Muscle of leg (tissue), 11 donors: ENCODE measurements around the gene CXCR3. TPM values are rescaled to one million over a fixed set of nuclear protein-coding genes. Genes with fewer than 3 reads are reported as not detected.
"Not testable (repeated sequence)": the region's sequence is repeated elsewhere in the genome, so short reads cannot be mapped to it uniquely, and the experiment has no call there.

Experiments used
- DNase-seq: peaks from one replicate; pipeline ENCODE4 v3.0.0; 2013
- H3K27ac ChIP-seq: one replicate; pipeline ENCODE4 v1.5.1; 2013; ENCODE audit warnings: mild to moderate bottlenecking, low read length, control low read depth
- H3K27me3 ChIP-seq: one replicate; pipeline ENCODE4 v1.6.1; 2013; ENCODE audit warnings: low read length; ENCODE audit not compliant: control insufficient read depth, insufficient read depth
- H3K36me3 ChIP-seq: one replicate; pipeline ENCODE4 v1.6.1; 2013; ENCODE audit warnings: low read length; ENCODE audit not compliant: control insufficient read depth, insufficient read depth
- H3K4me1 ChIP-seq: one replicate; pipeline ENCODE4 v1.6.1; 2013; ENCODE audit warnings: low read length; ENCODE audit not compliant: control insufficient read depth, insufficient read depth
- H3K4me3 ChIP-seq: one replicate; pipeline ENCODE4 v1.5.1; 2013; ENCODE audit warnings: low read length, control low read depth
- H3K9me3 ChIP-seq: replicated peaks from 2 replicates; pipeline ENCODE4 v1.6.1; 2013; ENCODE audit warnings: low read depth, low read length; ENCODE audit not compliant: control insufficient read depth
- WGBS: methylation state at CpG from one replicate; pipeline ENCODE4 v1.1.5; 2013; ENCODE audit warnings: missing lambda C conversion rate; ENCODE audit not compliant: insufficient coverage; 5-methylcytosine and 5-hydroxymethylcytosine counted together
- polyA plus RNA-seq, 8 donors: library from polyadenylated mRNA; unstranded; fragments of 120-200 nt; gene quantifications; one replicate each; pipeline versions ENCODE4 v1.2.1 to v1.2.3, GENCODE V29; 2013; ENCODE audit warnings: inconsistent platforms in 1 of 8, low replicate concordance in 1 of 8; ENCODE audit not compliant: insufficient read length in 8 of 8, insufficient read depth in 1 of 8
- total RNA-seq: library from RNA; stranded (reverse); fragments of 120-200 nt; gene quantifications from one replicate; pipeline ENCODE4 v1.2.4, GENCODE V29; 2013

CXCR3 gene
- total and polyA plus RNA-seq, 9 donors: 0.08 to 0.23 (median 0.10) TPM; not detected in 3

DNA sequence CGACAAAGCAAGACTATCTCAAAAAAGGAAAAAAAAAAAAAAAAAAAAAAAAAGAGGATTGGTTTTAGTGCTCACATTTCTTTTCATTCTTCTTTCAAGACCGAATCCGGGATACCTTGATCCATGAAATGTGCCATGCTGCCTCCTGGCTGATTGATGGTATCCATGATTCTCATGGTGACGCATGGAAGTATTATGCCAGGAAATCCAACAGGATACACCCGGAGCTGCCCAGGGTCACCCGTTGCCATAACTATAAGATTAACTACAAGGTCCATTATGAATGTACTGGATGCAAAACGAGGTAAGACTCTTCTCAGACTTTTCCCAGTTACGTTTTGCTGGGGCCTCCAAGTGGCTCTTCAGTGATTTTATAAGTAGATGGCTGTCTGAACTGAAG lies 6.1 kb downstream of the CXCR3 start:
- no peak overlapping the region for H3K4me3 ChIP-seq
- peaks cover 3% of the 10 kb centered on the region for H3K27me3 ChIP-seq
- peaks cover 39% of the 10 kb centered on the region for H3K36me3 ChIP-seq
- H3K4me1 ChIP-seq: no peaks in the 10 kb centered on the region
- no CpG with 5 or more reads among the region's 8 CpGs for WGBS
- H3K27ac ChIP-seq: no peak overlapping the region
- no peak for DNase-seq
- H3K9me3 ChIP-seq: no peaks in the 10 kb centered on the region

GRCh38 chrX:71611736-71612135 lies 6.6 kb downstream of the CXCR3 start:
- H3K36me3 ChIP-seq: peaks cover 42% of the 10 kb centered on the region

DNA sequence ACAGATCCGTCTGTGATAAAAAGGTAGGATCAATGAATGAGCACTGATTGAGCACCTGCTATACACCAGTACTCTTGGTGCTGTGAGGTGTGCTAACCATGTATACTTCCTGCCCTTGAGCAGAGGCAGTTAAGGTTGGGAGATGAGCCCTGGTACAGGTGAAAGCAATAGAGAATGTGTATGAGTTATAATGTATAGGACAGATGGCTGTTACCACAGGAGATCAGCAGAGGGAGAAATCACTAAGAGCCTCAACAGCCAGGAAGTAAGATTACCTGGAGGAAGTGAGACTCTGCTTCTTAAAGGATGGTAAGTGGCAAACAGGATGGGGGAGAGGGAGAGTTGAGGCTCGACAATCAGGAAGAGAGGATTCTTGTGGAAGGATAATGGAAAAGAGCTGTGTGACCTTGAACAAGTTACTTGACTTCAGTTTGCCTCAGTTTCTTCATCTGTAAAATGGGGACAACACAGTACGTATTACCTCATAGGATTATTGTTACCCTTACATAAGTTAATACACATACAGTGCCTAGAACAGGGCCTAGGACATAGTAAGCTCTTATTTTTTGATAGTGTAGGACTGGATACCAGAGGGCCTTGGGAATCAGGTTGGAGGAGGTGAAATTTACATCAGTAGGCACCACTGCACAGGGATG lies 9.1 kb downstream of the CXCR3 start:
- WGBS: 66% methylated on average over 2 of the region's 3 CpGs
- no peak for DNase-seq

More at GRCh38 chrX:71611736-71612135, 6.6 kb downstream of the CXCR3 start:
- not testable (repeated sequence) for H3K4me3 ChIP-seq, H3K27me3 ChIP-seq, H3K27ac ChIP-seq, DNase-seq, H3K9me3 ChIP-seq, H3K4me1 ChIP-seq
- WGBS: 82% methylated on average over 6 of the region's 9 CpGs

GRCh38 chrX:71607488-71607887 lies 10.8 kb downstream of the CXCR3 start:
- Histone ChIP-seq H3K27me3 (no peaks in the 10 kb centered on the region), H3K27ac (no peak overlapping the region), H3K36me3 (peaks cover 54% of the 10 kb centered on the region), H3K4me1 (no peaks in the 10 kb centered on the region), H3K4me3 (no peak overlapping the region), H3K9me3 (peaks cover 2% of the 10 kb centered on the region)
- 67% methylated on average over 2 of the region's 2 CpGs for WGBS
- DNase-seq: no peak

More for the DNA sequence above, 9.1 kb downstream of the CXCR3 start:
- H3K4me3 ChIP-seq: no peak overlapping the region
- peaks cover 2% of the 10 kb centered on the region for H3K27me3 ChIP-seq
- H3K9me3 ChIP-seq: no peaks in the 10 kb centered on the region
- no peak overlapping the region for H3K27ac ChIP-seq
- H3K36me3 ChIP-seq: peaks cover 48% of the 10 kb centered on the region
- H3K4me1 ChIP-seq: no peaks in the 10 kb centered on the region

DNA sequence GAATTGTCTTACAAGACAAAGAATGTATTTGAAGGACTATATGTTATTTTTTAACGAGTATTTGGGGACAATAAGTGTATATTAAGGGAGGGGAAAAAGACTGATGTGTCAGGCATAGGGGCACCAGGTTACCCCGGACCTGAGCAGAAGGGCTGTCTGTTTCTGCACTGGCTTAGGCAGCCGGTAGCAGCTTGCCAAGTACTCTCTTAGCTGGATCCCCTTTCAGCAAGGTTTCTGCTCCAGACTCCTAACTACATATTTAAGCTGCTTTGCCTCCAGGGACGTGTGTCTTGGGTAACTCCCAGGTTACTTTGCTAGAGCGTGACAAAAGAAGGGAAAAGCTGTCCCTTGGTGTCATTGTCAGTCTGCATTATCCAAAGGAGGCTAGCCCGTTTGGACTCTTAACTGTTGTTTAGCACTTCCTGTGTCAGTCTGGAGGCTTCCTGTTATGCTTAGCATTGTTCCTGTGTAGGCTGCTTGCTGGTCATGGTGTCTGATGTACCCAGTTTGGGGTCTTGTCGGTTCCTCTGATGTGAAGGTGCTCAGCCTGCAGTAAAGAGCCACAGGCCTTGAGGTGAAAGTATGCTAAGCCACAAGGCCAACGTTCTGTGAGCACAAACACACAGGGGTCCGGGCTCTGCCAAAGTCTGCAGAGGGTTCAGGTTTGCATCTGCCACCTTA lies 11.6 kb downstream of the CXCR3 start:
- no peak for DNase-seq
- Histone ChIP-seq H3K27ac (no peak overlapping the region), H3K9me3 (peaks cover 2% of the 10 kb centered on the region), H3K4me1 (no peaks in the 10 kb centered on the region), H3K4me3 (no peak overlapping the region), H3K36me3 (peaks cover 53% of the 10 kb centered on the region), H3K27me3 (no peaks in the 10 kb centered on the region)
- WGBS: 60% methylated on average over 6 of the region's 9 CpGs

DNA sequence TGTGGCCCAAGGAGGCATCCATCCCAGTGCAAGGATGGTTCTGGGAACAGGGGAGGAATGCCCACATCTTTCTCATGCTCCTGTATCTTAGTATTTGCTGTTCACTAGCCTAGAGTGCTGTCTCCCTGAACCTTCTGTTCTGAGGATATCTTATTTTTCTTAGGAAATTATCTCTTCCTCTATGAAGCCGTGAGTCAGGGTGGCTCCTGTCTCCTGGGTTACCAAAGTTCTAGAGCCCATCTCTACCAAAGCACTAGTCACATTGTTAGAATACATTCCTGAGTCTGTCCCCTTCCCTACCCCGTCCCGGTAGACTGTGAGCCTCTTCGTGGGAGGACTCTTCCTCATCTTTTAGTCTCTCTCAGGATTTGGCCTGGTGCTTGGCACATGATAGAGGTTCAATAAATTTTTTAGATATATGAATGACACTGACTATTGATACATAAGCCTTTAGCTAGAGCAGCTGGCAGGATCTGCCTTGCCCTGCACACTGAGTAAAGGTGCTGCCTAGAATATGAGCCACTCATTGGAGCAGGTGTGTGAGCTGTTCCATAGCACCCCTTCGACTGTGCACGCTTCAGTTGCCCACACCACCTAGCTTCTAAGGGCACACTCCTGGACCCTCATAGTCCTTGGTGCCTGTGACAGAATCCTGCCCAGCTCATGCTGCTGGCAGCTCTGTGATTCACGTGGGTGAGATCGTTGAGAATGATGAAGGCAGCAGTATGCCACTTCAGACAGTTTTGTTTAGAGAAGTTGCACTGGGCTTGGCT lies 13.3 kb downstream of the CXCR3 start:
- no peaks in the 10 kb centered on the region for H3K27me3 ChIP-seq
- H3K36me3 ChIP-seq: peaks cover 40% of the 10 kb centered on the region
- H3K9me3 ChIP-seq: peaks cover 2% of the 10 kb centered on the region
- H3K4me1 ChIP-seq: no peaks in the 10 kb centered on the region
- 70% methylated on average over 3 of the region's 8 CpGs for WGBS
- no peak overlapping the region for H3K27ac ChIP-seq
- no peak overlapping the region for H3K4me3 ChIP-seq
- no peak for DNase-seq

DNA sequence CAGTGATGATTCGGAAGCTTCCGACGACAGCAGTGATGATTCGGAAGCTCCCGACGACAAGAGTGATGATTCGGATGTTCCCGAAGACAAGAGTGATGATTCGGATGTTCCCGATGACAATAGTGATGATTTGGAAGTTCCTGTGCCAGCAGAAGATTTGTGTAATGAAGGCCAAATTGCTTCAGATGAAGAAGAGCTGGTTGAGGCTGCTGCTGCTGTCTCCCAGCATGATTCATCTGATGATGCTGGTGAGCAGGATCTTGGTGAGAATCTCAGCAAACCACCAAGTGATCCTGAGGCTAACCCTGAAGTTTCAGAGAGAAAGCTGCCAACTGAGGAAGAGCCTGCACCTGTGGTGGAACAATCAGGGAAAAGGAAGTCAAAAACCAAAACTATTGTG lies 14.2 kb downstream of the CXCR3 start:
- Histone ChIP-seq H3K9me3 (peaks cover 2% of the 10 kb centered on the region), H3K27me3 (no peaks in the 10 kb centered on the region), H3K4me1 (no peaks in the 10 kb centered on the region), H3K27ac (no peak overlapping the region), H3K36me3 (peaks cover 32% of the 10 kb centered on the region), H3K4me3 (no peak overlapping the region)
- DNase-seq: no peak
- 96% methylated on average over 10 of the region's 10 CpGs for WGBS

GRCh38 chrX:71603618-71604017 lies 14.7 kb downstream of the CXCR3 start:
- Histone ChIP-seq H3K9me3 (peaks cover 2% of the 10 kb centered on the region), H3K4me3 (no peak overlapping the region), H3K36me3 (peaks cover 26% of the 10 kb centered on the region), H3K27me3 (no peaks in the 10 kb centered on the region), H3K27ac (no peak overlapping the region), H3K4me1 (no peaks in the 10 kb centered on the region)
- WGBS: 87% methylated on average over 31 of the region's 33 CpGs
- DNase-seq: no peak

DNA sequence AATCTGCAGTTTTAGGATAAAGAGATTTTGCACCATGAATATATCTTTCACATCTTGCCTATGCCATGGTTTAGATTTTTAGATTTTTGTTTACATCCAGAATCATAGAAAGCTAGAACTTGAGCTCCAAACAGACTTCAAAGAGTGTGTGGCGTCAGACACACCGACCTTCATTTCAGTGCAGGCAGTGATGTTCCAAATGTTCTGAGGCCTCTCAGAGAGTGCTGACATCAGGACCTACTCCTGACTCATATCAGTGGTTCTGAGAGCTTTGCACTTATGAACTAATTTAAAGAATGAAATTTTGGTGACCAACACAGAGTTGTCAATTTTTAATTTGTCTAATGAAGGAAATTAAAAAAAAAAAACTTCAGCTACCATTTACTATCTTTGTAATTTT lies 18.3 kb downstream of the CXCR3 start:
- WGBS: 86% methylated on average over 2 of the region's 2 CpGs
- peaks cover 20% of the 10 kb centered on the region for H3K36me3 ChIP-seq
- no peaks in the 10 kb centered on the region for H3K27me3 ChIP-seq
- H3K27ac ChIP-seq: no peak overlapping the region
- H3K4me1 ChIP-seq: no peaks in the 10 kb centered on the region
- no peak overlapping the region for H3K4me3 ChIP-seq
- DNase-seq: no peak
- peaks cover 2% of the 10 kb centered on the region for H3K9me3 ChIP-seq

DNA sequence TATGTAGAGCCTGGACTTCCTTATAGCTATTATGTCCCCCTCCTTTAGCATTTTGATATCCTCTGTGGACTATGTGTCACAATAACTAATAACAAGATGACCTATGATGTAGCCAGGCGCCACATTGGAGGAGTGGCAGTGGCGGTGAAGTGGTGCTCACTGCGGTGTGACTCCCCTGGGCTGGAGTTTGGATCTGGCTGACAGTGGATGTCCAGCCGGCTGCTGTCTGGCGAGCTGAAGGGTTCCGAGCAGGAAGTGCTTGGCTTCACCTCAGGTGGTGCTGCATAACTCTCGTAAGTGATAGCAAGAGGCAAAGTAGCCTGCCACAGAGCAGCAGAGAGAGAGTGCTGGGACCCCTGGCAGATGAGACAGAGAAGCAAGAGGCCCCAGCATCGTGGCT lies 25.1 kb downstream of the CXCR3 start:
- not testable (repeated sequence) for H3K27me3 ChIP-seq

More for the DNA sequence above, 25.1 kb downstream of the CXCR3 start:
- not testable (repeated sequence) for H3K9me3 ChIP-seq, H3K27ac ChIP-seq, H3K4me3 ChIP-seq, H3K4me1 ChIP-seq, DNase-seq, H3K36me3 ChIP-seq
- 80% methylated on average over 1 of the region's 8 CpGs for WGBS
